GM18508 (cell line): ENCODE results near the gene TXNRD2.
"Not testable (repeated sequence)": the region's sequence is repeated elsewhere in the genome, so short reads cannot be mapped to it uniquely, and the experiment has no call there.

ENCODE experiments used
- ATAC-seq: cut with Tn5 transposase; IDR thresholded peaks from one replicate; pipeline ENCODE4 v1.9.1; 2021; ENCODE audit warnings: moderate number of reproducible peaks; ENCODE audit not compliant: insufficient read depth, unreplicated experiment

TXNRD2 gene

DNA sequence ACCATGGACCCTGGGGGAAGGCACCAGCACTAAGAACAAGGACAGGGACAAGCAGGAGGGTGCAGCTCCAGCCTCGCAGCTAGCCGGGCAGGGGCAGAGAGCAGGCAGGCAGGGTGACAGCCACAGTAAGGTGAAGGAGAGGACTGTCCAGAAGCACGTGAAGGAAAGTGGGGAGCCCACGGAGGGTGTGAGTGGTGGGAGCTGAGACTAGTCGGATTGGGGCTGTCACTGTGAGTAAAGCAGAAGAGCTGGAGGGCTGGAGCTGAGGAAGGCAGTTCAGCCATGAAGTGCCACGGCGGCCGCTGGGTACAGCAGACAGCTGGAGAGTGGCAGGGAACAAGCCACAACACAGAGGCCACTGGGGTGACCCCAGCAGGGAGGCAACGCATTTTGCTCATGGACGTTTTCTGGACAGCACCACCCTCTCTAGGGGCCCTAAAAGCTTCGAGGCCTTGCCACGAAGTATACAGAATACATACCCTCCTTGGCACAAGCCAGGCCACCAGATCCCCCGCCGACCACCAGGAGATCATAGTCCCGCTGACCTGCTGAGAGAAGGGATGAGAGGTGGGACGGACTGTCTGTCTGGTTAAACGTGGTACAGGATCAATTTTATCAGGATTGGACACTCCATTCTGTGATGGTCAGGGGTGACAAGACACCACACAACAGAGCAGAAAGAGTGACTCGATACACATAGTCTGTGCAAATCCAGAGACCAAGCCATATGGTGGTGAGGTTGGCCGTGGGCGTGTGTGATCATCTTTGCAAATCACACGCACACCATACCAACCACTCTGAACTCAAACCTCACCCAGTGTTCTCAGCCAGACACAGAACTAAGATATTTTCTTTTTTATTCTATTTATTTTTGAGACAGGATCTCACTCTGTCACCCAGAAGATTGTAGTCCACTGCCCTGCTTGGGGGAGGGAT lies 10.8 kb downstream of the TXNRD2 start:
- ATAC-seq: no peak

DNA sequence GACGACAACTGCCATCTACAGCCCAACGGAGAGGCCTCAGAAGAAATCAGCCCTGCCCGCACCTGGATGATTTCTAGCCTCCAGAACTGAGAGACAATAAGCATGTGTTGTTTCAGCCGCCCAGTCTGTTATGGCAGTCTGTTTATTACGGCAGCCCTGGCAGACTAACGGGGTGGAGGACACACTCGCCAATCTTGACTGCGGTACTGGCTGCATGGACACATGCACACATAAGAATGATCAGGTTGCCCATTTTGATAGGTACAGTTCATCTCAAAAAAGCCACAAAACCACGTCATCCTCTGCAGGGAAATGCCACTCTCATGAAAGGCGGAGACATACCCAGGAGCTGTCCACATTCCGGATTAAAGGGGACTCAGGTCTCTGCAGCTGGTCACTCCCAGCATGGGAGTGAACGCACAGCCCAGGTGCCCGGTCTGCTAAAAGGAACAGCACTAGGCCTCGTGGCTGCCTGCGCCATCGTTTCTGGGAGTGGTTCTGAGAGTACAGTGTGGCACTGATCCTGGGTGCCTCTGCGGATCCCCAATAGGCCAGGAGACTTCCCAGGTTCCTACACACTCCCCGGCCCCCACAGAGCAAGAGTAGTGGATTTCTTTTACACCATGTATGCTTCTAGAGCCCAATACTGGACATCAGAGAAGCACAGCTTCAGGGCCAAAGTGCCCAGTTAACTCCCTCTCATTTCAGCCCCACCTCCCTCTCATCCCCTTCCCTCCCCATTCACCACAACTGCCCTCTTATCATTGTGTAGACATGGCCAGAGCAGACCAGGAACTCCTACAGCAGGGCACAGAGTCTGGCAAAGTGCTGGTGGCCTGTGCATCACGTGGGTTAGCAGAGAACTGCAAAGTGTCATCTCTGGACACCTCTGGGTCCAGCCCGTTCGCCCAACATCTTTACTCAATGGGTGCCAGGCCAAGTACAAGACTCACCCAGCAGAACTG lies 11.8 kb downstream of the TXNRD2 start:
- ATAC-seq: no peak

DNA sequence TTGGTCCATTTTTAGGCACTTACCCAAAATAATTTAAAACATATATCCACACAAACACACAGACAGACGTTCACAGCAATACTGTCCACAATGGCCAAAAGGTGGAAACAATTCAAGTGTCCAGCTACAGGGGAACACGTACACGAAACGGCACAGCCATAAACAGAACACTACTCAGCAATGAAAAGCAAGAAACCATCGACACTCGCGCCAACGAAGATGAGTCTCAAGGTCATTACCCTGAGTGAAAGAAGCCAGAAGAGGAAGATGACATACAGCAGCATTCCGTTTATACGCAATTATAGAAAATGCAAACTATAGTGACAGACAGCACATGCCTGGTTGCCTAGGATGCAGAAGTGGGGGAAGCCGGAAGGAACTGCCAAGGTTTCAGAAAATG lies 13.4 kb downstream of the TXNRD2 start:
- ATAC-seq: no peak

DNA sequence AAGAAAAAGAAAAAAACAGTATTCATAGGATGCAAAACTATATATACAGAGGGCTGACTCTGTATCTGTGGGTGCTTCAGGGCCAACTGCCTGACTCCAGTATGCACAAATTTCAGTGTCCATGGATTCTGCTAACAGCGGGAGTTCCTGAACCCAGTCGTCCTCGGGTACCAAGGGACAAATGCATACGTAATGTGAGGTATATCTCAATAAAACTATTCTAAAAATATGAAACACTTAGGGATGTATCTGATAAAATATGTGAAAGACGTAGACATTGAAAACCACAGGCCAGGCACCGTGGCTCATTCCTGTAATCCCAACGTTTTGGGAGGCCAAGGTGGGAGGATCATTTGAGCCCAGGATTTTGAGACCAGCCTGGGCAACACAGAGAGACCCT lies 13.9 kb downstream of the TXNRD2 start:
- no peak for ATAC-seq

DNA sequence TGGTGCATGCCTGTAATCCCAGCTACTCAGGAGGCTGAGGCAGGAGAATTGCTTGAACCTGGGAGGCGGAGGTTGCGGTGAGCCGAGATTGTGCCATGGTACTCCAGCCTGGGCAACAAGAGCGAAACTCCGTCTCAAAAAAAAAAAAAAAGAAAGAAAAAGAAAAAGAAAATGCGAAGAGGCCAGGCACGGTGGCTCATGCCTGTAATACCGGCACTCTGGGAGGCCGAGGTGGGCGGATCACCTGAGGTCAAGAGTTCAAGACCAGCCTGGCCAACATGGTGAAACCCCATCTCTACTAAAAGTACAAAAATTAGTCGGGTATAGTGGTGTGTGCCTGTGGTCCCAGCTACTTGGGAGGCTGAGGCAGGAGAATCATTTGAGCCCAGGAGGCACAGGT lies 15.6 kb downstream of the TXNRD2 start:
- not testable (repeated sequence) for ATAC-seq

DNA sequence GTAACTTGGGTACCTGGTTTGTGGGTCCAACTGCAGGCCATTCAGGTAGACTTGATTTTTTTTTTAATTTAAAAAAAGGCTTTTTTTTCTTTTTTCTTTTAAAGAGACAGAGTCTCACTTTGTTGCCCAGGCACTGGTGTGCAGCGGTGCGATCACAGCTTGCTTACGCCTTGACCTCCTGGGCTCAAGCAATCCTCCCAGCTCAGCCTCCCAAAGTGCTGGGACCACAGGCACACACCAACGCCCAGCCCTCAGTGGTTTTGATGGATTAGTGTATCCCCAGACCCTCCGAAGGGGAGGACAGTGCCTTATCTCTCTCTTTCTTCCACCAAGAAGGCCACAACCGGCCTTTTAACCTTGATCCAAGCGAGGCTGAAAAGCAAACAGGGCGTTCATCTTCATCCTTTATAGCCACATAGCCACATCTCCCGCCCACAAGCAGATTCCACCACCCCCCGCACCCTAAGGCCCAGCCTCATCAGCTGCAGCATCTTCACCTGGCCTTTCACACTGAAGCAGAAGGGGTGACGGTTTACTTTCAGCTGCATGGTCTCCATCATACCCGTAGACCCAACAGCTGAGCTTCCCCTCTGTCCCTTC lies 17.6 kb downstream of the TXNRD2 start:
- ATAC-seq: no peak

DNA sequence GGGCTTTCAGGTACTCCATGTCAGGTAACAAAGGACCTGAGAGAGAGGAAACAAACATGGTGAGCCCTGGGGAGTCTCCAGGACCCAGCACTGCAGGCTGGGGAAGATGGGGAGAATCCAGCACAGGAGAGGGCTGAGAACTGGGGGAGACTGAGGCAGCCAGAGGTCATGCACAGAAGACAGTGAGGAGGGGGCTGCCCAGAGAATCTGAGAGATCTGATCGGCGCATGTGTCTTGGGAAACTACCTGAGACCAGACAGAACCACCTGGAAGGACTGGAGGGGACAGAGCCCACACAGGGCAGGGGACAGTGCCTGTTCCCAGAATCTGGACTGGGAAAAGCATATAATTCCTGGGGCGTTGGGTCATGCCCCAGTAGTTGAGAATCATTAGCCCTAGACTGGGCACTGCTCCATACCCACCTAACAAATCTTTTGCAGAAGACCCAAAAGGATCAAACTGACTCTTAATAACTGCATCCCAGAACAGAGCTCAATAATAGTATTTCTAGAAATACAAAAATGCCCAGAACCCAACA lies 20.0 kb downstream of the TXNRD2 start:
- no peak for ATAC-seq

DNA sequence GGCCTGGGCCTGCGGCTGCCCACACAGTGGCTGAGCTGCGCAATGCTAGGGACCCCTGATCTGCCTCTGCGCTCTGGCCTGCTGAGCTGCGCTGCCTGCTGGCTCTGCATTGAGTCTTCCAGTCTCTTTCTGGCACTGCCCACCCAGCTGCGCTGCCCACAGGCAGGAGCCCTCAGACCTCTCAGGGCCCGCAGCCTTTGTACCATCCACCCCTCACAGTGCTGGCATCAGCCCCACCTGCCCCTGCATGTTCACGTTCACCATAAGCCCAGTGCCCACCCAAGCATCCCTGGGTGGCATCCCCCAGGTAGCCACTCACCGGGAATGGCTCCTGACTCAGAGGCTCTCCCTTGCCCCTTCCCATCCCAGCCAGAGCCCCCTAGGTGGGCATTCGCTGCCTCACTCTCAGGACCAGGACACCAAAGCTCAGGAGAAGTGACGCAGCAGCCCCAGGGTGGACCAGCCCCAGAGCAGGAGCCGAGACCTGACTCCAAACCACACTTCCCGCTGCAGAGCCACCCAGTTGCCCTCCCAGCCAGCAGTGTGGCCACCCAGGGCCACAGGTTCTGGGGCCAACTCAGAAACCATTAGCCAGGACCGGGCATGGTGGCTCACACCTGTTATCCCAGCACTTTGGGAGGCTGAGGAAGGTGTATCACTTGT lies 21.8 kb downstream of the TXNRD2 start:
- ATAC-seq: no peak

DNA sequence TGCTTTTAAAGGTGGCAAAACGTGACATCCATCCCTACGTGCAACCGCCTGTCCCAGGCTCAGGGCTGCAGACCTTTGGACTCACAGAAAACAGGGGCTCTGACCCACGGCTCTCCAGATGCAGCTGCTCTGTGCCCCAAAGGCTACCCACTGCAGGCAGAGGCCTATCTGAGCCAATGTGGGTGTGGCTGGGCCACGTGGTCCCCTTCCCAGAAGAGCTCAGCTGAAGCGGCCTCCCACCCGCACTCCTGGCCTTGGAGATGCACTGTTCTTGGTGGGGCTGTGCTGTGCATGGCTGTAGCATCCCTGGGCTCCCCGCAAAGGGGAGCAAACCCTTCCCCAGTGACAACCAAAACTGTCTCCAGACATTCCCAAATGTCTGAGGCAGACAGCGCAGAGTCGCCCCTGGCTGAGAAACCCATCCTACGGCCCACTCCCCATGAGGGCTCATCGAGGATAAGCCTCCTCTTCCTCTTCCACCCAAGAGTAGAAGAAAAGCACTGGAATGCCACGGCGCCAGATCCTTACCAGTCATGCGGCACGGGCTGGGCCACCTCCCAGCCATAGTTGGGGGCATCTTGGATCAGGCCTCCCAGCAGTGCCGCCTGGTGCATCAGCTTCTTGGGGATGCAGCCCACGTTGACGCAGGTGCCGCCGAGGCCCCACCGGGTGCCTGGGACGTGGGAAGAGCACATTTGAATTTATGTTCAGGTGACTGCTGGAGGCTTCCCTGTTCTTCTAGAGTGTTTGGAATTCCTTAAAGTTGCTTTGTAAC lies 23.1 kb downstream of the TXNRD2 start:
- no peak for ATAC-seq

DNA sequence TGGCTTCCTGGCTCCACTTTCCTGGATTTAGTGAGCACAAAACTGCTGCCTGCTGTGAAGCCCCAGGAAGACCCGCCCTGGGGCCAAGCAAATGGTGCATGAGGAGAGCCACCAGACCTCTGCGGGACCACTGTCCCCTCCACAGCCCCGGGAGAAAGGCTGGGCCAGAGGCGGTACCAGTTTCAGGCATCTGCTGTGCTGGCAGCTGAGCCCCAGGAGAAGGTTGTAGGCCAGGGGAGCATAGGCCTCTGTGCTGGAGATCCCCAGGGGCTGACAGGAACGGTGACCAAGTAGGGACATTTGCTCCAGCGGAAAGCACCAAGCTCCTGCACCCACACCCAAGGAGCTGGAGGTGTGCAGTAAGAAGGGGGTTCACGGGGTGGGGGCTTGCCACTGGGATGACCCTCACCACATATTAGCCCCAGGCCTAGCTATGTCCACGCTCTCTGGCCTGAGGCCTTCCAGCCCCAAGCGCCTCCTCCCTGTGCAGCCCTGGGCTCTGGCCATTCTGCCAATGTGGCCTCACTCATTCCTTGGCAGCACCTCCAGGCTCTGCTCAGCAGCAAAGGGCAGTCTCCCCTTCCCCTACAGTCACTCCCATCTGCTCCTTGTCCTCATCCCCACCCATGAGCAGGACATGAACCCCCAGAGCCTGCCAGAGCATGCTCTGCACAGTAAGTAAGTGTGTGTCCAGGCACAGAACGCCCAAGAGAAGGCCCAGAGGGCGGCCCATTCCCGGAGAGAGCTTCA lies 24.1 kb downstream of the TXNRD2 start:
- ATAC-seq: no peak

DNA sequence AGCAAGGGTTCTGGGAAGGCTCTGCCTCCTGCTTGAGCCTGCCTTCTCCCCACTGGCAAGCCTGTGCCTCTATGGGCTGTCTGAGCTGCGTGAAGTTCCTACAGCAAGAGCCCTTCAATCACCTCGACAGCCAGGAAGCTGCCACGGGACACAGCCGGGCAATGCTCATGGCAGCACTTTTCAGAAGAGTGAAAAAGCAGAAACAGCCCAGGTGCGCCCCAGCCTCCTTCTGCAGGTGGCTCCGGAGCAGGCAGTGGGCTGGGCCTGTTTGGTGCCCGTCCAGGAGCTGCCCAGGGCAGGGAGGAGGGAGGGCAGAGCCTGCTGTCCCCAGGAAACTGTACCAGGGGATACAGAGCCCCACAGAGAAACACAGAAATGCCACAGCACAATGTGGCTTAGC lies 24.7 kb downstream of the TXNRD2 start:
- ATAC-seq: no peak

DNA sequence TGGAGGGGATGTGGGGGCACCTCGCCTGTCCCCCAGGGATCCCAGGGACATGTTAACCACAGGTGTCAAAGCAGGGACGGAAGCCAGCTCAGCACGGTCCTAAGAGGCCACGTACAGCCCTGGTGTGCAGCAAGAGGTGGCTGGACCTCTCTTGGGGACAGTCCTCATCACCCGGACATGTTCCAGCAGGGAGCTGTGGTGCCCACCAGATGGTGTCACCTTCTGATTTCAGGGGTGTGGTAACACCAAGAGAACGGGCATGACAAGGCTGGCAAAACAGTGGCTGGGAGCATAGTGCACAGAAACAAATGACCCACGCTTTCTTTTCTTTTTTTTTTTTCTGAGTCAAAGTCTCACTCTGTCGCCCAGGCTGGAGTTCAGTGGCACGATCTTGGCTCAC lies 25.6 kb downstream of the TXNRD2 start:
- ATAC-seq: no peak

DNA sequence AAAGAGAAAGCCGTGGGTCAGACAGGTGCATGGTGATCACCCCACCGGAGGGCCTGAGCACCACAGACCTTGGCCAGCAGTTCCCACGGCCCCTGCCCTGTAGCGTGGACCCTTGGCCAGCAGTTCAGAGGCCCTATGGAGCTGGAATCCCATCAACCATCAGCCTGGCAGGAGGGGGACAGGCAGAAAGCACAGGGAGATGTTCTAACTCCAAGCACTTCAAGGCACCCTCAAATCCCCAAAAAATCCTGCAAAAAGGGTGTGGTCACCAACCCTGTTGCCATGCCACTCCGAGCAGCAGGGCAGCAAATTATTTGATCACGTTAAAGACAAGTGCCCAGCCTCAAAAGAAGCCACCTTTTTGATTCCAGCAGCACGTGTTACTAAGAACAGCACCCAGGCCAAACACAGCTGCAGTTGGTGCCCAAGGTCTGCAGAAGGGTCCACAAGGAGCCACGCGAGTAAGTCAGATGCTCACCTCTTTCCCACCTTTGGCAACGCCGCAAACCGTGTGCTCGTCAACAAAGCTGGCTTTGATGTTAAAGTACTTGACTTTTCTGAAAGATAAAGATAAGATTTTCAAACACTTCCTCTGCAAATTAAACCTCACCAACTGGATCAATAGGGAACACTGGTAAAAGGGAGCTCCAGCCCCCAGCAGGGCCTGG lies 26.2 kb downstream of the TXNRD2 start:
- no peak for ATAC-seq

DNA sequence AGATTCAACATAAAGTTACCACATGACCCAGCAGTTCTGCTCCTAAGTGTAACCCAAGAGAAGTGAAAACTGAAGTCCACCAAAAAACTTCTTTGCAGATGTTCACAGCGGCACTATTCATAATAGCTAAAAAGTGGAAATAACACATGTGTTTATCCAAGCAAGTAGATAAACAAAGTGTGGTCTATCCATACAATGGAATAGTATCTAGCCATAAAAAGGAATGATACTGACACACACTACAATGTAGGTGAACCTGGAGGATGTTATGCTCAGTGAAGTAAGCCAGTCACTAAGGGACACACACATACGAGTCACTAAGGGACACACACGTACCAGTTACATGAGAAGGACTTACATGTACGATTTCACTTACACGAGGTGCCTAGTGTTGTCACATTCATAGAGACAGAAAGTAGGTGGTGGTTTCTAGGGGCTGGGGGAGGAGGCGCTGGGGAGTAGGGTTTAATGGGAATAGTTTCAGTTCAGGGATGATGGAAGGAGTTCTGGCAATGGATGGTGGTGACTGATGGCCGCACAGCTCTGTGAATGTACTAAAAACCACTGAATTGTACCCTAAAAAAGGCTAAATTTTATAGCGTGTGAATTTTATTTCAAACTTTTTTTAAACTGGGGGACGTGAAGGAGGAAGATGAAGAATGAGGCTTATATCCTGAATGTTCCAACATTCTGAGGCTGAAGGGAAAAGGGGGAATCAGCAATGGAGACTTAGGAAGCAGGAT lies 27.2 kb downstream of the TXNRD2 start:
- ATAC-seq: no peak

DNA sequence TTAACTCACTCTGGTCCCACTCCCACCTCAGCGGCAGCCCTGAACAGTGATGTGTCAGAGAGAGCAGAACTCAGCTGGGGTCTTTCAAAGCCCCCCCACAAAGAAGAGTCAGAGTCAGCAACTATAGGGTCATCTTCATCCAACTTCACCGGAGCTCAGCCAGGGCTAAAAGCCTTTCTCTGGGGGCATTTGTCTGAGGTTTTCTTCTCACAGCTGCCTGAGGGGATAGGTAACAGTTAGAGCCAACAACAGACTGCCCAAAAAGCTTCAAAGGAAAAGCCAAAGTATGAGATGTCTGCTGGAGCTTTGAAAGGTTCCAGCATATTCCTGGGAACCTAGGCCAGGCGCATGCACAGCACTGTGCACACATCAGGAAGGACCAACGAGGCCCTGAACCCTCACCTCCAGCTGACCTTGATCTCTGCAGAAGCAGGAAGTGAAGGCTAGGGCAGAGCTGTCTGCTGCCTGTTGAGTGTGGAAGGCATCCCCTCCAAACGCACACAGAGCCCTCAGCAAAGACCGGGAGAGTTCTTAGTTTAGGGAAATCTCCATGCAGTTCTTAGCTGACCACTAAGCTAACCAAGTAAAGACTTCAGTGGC lies 28.2 kb downstream of the TXNRD2 start:
- ATAC-seq: no peak

DNA sequence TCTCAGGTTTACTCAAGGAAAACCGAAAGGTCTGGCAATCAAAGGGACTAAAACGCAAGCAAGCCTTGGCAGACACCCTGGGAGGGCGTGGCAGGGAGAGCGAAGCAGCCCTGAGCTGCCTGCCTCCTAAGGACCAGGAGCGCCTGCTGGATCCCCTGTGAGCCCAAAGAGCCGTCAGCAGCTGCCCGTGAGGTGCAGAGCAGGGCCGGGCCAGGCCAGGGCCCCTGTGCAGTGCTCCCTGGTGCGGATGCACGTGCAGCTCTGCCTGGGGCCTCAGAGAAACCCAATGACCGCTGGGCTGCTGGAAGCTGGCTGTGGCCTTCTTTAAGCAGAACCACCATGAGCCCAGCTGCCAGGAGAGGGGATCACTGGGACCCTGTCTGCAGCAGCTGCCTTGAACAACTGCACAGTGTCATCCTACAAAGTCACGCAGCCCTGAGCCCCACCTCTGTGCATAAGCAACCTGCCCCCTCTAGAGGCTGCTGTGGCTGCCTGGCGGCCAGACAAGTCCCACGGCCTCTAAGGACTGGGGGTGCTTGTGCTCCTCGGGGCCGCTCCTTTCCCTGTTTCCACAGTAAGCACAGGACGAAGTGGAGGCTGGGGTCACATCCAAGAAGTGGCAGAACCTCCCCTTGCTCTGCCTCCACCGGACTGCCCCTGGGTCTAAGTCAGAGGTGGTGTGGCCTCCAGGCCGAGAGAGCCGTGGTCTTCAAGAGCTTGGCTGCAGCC lies 29.2 kb downstream of the TXNRD2 start:
- no peak for ATAC-seq
